WTC11 (cell line): ENCODE results near the gene IKZF2.

Source experiments
- TCF7 ChIP-seq: sonication (generic); formaldehyde crosslinking; IDR thresholded peaks from 2 replicates; pipeline ENCODE4 v1.8.0; 2022; ENCODE audit warnings: mild to moderate bottlenecking, low read depth, missing genetic modification reagents, moderate library complexity
- ZNF317 ChIP-seq: sonication (generic); formaldehyde crosslinking; IDR thresholded peaks from 2 replicates; pipeline ENCODE4 v1.8.1; 2023; ENCODE audit warnings: low read depth, mild to moderate bottlenecking, moderate library complexity, missing genetic modification reagents, borderline replicate concordance
- TF ChIP-seq, protein P1 (sequence below): fragments of 200-600 bp; IDR thresholded peaks from 2 replicates; pipeline ENCODE4 v1.8.0; 2022; ENCODE audit warnings: antibody characterized with exemption

DNA sequence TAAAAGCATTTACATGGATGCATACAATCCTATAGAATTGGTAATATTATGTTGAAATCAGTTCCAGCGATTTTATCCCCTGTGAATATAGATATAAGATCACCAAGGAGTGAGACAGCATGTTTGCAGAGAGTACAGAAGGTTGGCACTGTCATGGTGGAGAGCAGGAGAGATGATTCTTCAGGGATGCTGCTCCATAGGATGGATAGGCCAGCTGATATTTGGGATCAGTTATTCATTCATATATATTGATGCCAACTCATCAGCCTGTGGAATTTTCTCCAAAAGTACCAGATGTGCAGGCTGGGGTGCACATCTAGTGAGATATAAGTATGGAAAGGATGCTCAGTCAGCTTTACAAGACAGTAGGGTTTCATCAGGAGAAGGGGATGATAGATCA is 139.9 kb downstream of the IKZF2 start:
- TF ChIP-seq ZNF317 = no peak
- TF ChIP-seq, protein P1, sequence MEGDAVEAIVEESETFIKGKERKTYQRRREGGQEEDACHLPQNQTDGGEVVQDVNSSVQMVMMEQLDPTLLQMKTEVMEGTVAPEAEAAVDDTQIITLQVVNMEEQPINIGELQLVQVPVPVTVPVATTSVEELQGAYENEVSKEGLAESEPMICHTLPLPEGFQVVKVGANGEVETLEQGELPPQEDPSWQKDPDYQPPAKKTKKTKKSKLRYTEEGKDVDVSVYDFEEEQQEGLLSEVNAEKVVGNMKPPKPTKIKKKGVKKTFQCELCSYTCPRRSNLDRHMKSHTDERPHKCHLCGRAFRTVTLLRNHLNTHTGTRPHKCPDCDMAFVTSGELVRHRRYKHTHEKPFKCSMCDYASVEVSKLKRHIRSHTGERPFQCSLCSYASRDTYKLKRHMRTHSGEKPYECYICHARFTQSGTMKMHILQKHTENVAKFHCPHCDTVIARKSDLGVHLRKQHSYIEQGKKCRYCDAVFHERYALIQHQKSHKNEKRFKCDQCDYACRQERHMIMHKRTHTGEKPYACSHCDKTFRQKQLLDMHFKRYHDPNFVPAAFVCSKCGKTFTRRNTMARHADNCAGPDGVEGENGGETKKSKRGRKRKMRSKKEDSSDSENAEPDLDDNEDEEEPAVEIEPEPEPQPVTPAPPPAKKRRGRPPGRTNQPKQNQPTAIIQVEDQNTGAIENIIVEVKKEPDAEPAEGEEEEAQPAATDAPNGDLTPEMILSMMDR = no peak
- no peak for TF ChIP-seq TCF7
